Keratinocyte (primary cell): ENCODE measurements around the gene VPS26C. TPM values are rescaled to one million over a fixed set of nuclear protein-coding genes. Genes with fewer than 3 reads are reported as not detected.

ENCODE experiments used
- DNase-seq: peaks from one replicate; pipeline ENCODE4 v3.0.0-alpha.2; 2011; ENCODE audit warnings: low read depth, missing footprints, low spot score
- FAIRE-seq: peaks from 2 replicates; lab custom pipeline; 2011; peaks lifted over from hg19 to GRCh38; lab: Jason Lieb, UNC
- H2AFZ ChIP-seq: 2 replicates; pipeline ENCODE4 v1.6.0; 2012; ENCODE audit warnings: low read length, control low read depth, inconsistent platforms; ENCODE audit not compliant: control insufficient read depth
- H3K27ac ChIP-seq: 2 replicates; pipeline ENCODE4 v1.5.1; 2011; ENCODE audit warnings: low read length; ENCODE audit not compliant: control insufficient read depth, insufficient read depth
- H3K27me3 ChIP-seq: 3 replicates; pipeline ENCODE4 v1.6.0; 2011; ENCODE audit warnings: low read length; ENCODE audit not compliant: control insufficient read depth, insufficient read depth; ENCODE audit errors: extremely low read depth
- H3K36me3 ChIP-seq, 2 experiments: 2 replicates in 1 of 2; 3 replicates in 1 of 2; pipeline ENCODE4 v1.5.1; 2011; ENCODE audit warnings: low read length in 2 of 2, mild to moderate bottlenecking in 1 of 2; ENCODE audit not compliant: control insufficient read depth in 2 of 2, insufficient read depth in 2 of 2; ENCODE audit errors: extremely low read depth in 1 of 2
- H3K4me1 ChIP-seq: 3 replicates; pipeline ENCODE4 v1.5.1; 2011; ENCODE audit warnings: low read length; ENCODE audit not compliant: control insufficient read depth, insufficient read depth; ENCODE audit errors: extremely low read depth
- H3K4me2 ChIP-seq: 3 replicates; pipeline ENCODE4 v1.6.0; 2011; ENCODE audit warnings: low read depth, low read length; ENCODE audit not compliant: control insufficient read depth, insufficient read depth; ENCODE audit errors: extremely low read depth
- H3K4me3 ChIP-seq, 3 experiments: fragments of 200-600 bp in 1 of 3; sonication (generic) in 1 of 3; 2 replicates in 2 of 3; 3 replicates in 1 of 3; pipeline ENCODE4 v1.5.1; 2011 to 2016; ENCODE audit warnings: low read length in 3 of 3, mild to moderate bottlenecking in 3 of 3, control low read depth in 2 of 3, inconsistent platforms in 1 of 3, low read depth in 1 of 3, mixed read lengths in 1 of 3, mixed run types in 1 of 3, moderate library complexity in 1 of 3; ENCODE audit not compliant: control insufficient read depth in 2 of 3, insufficient read depth in 2 of 3; ENCODE audit errors: extremely low read depth in 1 of 3
- H3K79me2 ChIP-seq: 2 replicates; pipeline ENCODE4 v1.6.0; 2012; ENCODE audit warnings: low read length; ENCODE audit not compliant: control insufficient read depth, insufficient read depth
- H3K9ac ChIP-seq: 3 replicates; pipeline ENCODE4 v1.6.0; 2011; ENCODE audit warnings: low read length; ENCODE audit not compliant: control insufficient read depth, insufficient read depth; ENCODE audit errors: extremely low read depth
- H3K9me1 ChIP-seq: 3 replicates; pipeline ENCODE4 v1.6.0; 2011; ENCODE audit warnings: low read length; ENCODE audit not compliant: control insufficient read depth, insufficient read depth; ENCODE audit errors: extremely low read depth
- H3K9me3 ChIP-seq: 2 replicates; pipeline ENCODE4 v1.5.1; 2012; ENCODE audit warnings: low read depth, low read length; ENCODE audit not compliant: control insufficient read depth
- H4K20me1 ChIP-seq: 3 replicates; pipeline ENCODE4 v1.6.0; 2011; ENCODE audit warnings: low read length; ENCODE audit not compliant: control insufficient read depth, insufficient read depth; ENCODE audit errors: extremely low read depth
- EZH2 ChIP-seq: IDR thresholded peaks from one replicate; pipeline ENCODE4 v1.6.1; 2012; ENCODE audit warnings: inconsistent platforms, mild to moderate bottlenecking, low read length, moderate library complexity
- dilution Hi-C: fragments of 300-500 bp; cut with MboI; formaldehyde crosslinking; loops from one replicate; pipeline ENCODE4 v1.7.0; 2020; ENCODE audit warnings: low sequenced_read_pairs; ENCODE audit not compliant: extremely low pct_ligation_motif_present
- polyA plus RNA-seq, 5 experiments: library from polyadenylated mRNA; depleted of rRNA in 3 of 5; stranded (reverse) in 3 of 5; stranded (forward) in 1 of 5; unstranded in 1 of 5; fragments of >200 nt; gene quantifications; 1 replicate in 1 of 5; 2 replicates in 3 of 5; 3 replicates in 1 of 5; pipeline versions ENCODE4 v1.2.1 to v1.2.3, GENCODE V29; 2011 to 2012; ENCODE audit warnings: missing spikeins in 2 of 5, low read depth in 1 of 5, low replicate concordance in 1 of 5
- TF ChIP-seq, protein P1 (sequence below), 3 experiments: IDR thresholded peaks in 1 of 3; conservative IDR thresholded peaks in 1 of 3; optimal IDR thresholded peaks in 1 of 3; 2 replicates in 2 of 3; 3 replicates in 1 of 3; pipeline versions ENCODE3 to v1.5.1; 2011; ENCODE audit warnings: low read length in 3 of 3, mild to moderate bottlenecking in 3 of 3, moderate library complexity in 2 of 3, control low read depth in 1 of 3, inconsistent platforms in 1 of 3; ENCODE audit not compliant: insufficient read depth in 2 of 3; ENCODE audit errors: extremely low read depth in 1 of 3

VPS26C gene
- polyA plus RNA-seq, 1 donor (not counting 4 experiments of a cell fraction or from before 2014, with no cell fraction given) = 41.3 TPM

DNA sequence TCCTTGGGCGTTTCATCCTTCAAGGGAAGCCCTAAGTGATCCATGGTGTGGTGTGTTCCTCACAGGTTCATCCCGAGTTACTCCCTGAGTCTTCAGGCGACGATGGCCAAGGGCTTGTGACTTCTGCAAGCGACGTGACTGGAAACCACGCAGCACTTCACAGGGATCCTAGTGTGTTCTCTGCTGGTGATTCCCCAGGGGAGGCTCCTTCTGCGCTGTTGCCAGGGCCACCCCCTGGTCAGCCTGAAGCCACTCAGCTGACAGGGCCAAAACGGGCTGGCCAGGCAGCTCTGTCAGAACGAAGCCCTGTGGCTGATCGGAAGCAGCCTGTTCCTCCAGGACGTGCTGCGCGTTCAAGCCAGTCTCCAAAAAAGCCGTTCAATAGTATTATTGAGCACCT lies 71.5 kb downstream of the VPS26C start:
- TF ChIP-seq EZH2 = no peak
- TF ChIP-seq, protein P1, sequence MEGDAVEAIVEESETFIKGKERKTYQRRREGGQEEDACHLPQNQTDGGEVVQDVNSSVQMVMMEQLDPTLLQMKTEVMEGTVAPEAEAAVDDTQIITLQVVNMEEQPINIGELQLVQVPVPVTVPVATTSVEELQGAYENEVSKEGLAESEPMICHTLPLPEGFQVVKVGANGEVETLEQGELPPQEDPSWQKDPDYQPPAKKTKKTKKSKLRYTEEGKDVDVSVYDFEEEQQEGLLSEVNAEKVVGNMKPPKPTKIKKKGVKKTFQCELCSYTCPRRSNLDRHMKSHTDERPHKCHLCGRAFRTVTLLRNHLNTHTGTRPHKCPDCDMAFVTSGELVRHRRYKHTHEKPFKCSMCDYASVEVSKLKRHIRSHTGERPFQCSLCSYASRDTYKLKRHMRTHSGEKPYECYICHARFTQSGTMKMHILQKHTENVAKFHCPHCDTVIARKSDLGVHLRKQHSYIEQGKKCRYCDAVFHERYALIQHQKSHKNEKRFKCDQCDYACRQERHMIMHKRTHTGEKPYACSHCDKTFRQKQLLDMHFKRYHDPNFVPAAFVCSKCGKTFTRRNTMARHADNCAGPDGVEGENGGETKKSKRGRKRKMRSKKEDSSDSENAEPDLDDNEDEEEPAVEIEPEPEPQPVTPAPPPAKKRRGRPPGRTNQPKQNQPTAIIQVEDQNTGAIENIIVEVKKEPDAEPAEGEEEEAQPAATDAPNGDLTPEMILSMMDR (optimal IDR thresholded peaks at IDR 0.05 in 1 of 3, IDR thresholded peaks at IDR 0.05 in 1 of 3, conservative IDR thresholded peaks at IDR 0.05 in 1 of 3; ENCODE audit: extremely low read depth in 1 of 3, insufficient read depth in 2 of 3, low read length in 3 of 3) = no peak
- H3K9me1 ChIP-seq = no peaks in the 10 kb centered on the region
- dilution Hi-C loops = no loop called here
- DNase-seq (no peak), FAIRE-seq (no peak)
- H3K79me2 ChIP-seq = no peaks in the 10 kb centered on the region
- no peak overlapping the region for H3K9ac ChIP-seq
- no peaks in the 10 kb centered on the region for H3K9me3 ChIP-seq
- no peaks in the 10 kb centered on the region for H4K20me1 ChIP-seq
- no peak overlapping the region for H3K27ac ChIP-seq
- no peak overlapping the region for H3K4me2 ChIP-seq
- H2AFZ ChIP-seq = no peak overlapping the region
- H3K36me3 ChIP-seq = peaks cover 16 to 27% of the 10 kb centered on the region in 2 experiments
- no peaks in the 10 kb centered on the region for H3K27me3 ChIP-seq
- H3K4me3 ChIP-seq = no peak overlapping the region
- peaks cover 10% of the 10 kb centered on the region for H3K4me1 ChIP-seq

DNA sequence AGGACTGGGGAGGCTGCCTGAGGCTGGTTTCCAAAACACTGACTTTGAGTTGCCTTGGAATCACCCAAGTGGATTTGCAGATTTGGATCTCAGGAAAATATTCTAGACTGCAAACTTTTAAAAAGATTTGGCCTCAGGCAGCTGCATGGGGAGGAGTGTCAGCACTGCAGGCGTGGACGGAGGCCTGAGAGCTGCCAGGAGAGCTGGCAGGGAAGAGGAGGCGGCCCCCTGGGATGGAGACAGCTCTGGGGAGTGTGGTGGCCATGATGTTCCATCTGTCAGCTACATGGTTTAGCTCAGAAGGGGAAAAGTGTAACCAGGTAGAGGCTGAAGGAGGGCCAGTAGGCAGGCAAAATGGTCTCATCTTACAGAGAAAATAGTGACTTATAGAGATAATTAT lies 72.1 kb downstream of the VPS26C start:
- Histone ChIP-seq H3K4me3 (no peak overlapping the region), H3K27ac (no peak overlapping the region), H3K36me3 (peaks cover 11 to 24% of the 10 kb centered on the region in 2 experiments), H3K79me2 (no peaks in the 10 kb centered on the region), H2AFZ (no peak overlapping the region), H3K4me1 (peaks cover 10% of the 10 kb centered on the region), H3K9me1 (no peaks in the 10 kb centered on the region), H3K4me2 (no peak overlapping the region), H4K20me1 (no peaks in the 10 kb centered on the region), H3K9me3 (no peaks in the 10 kb centered on the region), H3K27me3 (no peaks in the 10 kb centered on the region), H3K9ac (no peak overlapping the region)
- DNase-seq (no peak), FAIRE-seq (no peak)
- TF ChIP-seq, protein P1 (optimal IDR thresholded peaks at IDR 0.05 in 1 of 3, IDR thresholded peaks at IDR 0.05 in 1 of 3, conservative IDR thresholded peaks at IDR 0.05 in 1 of 3; ENCODE audit: extremely low read depth in 1 of 3, insufficient read depth in 2 of 3, low read length in 3 of 3) = no peak
- no peak for TF ChIP-seq EZH2
- dilution Hi-C loops = no loop called here
